HPDE6-E6E7 (cell line): ENCODE results near the gene ZNF394.

ENCODE experiments used
- DNase-seq: peaks from one replicate; pipeline ENCODE4 v3.0.0; 2011; ENCODE audit warnings: missing footprints; ENCODE audit errors: extremely low spot score

The ZNF394 gene

DNA sequence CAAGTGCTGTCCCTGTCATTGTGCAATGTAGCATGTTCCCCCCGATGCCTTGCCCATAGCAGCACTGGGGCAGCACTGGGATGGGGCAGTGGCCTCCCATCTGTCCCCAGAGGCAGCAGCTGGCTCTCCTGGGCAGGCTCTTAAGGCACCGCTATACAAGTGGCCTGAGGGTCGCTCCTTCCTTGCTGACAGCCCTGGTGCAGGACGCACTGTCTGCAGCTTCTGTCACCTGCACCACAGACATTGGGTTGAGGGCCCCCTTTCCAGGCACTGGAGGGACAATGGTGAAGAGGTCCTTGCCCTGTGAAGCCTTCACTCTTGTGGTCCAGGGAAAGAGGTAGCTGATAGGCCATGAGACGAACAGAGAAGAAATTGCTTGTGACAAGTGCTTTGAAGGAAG is 50.8 kb downstream of the ZNF394 start:
- DNase-seq: no peak

DNA sequence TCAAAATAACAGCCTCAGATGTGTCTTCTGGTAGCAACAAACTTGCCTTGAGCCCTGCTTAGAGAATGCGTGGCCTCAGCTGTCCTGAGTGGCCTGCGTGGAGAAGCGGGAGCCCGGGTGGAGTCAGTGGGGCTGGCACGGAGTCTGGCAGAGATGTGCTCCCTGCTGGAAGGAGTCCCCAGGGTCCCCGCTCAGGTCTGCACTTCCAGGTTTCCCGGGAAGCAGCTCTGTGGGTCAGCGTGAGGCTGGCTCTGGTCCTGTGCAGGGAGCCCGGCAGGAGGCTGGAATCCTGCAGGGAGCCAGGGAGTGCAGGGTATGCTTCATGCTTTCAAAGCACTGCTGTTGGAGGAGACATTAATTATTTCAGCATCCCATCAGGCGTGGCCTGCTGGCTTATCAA is 51.2 kb downstream of the ZNF394 start:
- no peak for DNase-seq

DNA sequence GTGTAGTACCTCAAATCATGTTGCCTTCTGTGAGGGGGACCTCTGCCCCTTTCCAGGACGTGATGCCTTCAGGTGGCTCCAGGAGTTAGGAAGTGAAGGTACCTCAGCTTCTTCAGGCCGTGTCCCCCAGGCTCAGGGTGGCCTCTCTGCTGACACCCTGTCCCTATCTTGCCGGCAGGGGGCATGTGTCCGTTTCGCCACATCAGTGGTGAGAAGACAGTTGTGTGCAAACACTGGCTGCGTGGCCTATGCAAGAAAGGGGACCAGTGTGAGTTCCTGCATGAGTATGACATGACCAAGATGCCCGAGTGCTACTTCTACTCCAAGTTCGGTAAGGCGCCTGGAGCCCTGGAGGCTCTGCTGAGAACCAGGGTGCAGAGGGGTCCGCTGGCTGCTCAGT is 52.1 kb downstream of the ZNF394 start:
- no peak for DNase-seq

DNA sequence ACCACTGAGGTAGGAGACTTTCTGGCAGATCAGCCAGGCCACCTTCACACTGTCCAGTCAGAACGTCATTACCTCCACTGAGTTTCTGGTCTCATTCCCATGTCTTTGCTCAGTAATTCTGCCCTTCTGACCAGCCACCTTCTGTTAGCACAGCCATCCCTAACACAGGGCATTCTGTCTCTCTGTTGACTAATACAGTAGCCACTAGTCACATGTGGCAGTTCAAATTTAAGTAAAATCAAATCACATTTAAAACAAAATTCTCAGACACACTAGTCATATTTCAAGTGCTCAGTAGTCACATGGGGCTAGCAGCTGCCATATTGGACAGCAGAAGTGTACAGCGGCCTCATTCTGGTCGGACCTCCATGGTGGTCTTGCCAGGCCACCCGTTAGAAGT is 54.0 kb downstream of the ZNF394 start:
- no peak for DNase-seq
